Endothelial cell of umbilical vein (primary cell): ENCODE results near the gene FBXO38. TPM values are rescaled to one million over a fixed set of nuclear protein-coding genes. Genes with fewer than 3 reads are reported as not detected.

Experiments
- BruUV-seq: library from RNA; stranded (reverse); fragments of 400-500 nt; replicated peaks from 2 replicates; lab custom pipeline; 2021; lab: Mats Ljungman, UMichigan
- CTCF ChIA-PET: fragments of 300-600, 350-600 bp; sonication (Branson Sonifier 250); formaldehyde crosslinking; loops from one replicate; lab custom pipeline; 2021; ENCODE audit warnings: antibody characterized with exemption, inconsistent platforms; lab: Charles Lee
- POLR2A ChIA-PET: fragments of 300-600, 350-600 bp; sonication (Branson Sonifier 250); formaldehyde crosslinking; loops from one replicate; lab custom pipeline; 2021; ENCODE audit warnings: antibody characterized with exemption, inconsistent platforms; lab: Charles Lee
- DNase-seq: peaks from one replicate; pipeline ENCODE4 v3.0.0-alpha.2; 2011; ENCODE audit warnings: low read depth, low spot score
- FAIRE-seq: peaks from 2 replicates; lab custom pipeline; 2011; peaks lifted over from hg19 to GRCh38; lab: Jason Lieb, UNC
- H2AFZ ChIP-seq: 2 replicates; pipeline ENCODE4 v1.6.0; 2012; ENCODE audit warnings: low read depth, low read length, control low read depth, inconsistent platforms
- H3K27ac ChIP-seq: 2 replicates; pipeline ENCODE4 v1.5.1; 2011; ENCODE audit warnings: low read depth, mild to moderate bottlenecking, control low read depth, low read length, moderate library complexity; ENCODE audit not compliant: insufficient read depth
- H3K27me3 ChIP-seq, 2 experiments: 2 replicates each; pipeline versions ENCODE4 v1.6.0 to v1.6.1; 2011; ENCODE audit warnings: low read length in 2 of 2, mixed read lengths in 1 of 2; ENCODE audit not compliant: control insufficient read depth in 2 of 2, insufficient read depth in 2 of 2
- H3K36me3 ChIP-seq, 2 experiments: 2 replicates in 1 of 2; 3 replicates in 1 of 2; pipeline ENCODE4 v1.5.1; 2011; ENCODE audit warnings: low read length in 2 of 2, mild to moderate bottlenecking in 1 of 2, moderate library complexity in 1 of 2; ENCODE audit not compliant: control insufficient read depth in 2 of 2, insufficient read depth in 2 of 2; ENCODE audit errors: extremely low read depth in 1 of 2
- H3K4me1 ChIP-seq: 3 replicates; pipeline ENCODE4 v1.5.1; 2011; ENCODE audit warnings: mild to moderate bottlenecking, low read length; ENCODE audit not compliant: control insufficient read depth, insufficient read depth; ENCODE audit errors: extremely low read depth
- H3K4me2 ChIP-seq: 2 replicates; pipeline ENCODE4 v1.6.1; 2011; ENCODE audit warnings: low read length, control low read depth, mixed read lengths; ENCODE audit not compliant: insufficient read depth
- H3K4me3 ChIP-seq, 3 experiments: fragments of 200-600 bp in 1 of 3; sonication (generic), shearing (Covaris generic) in 1 of 3; replicated peaks in 1 of 3; 2 replicates each; pipeline ENCODE4 v1.5.1; 2011 to 2016; ENCODE audit warnings: control low read depth in 3 of 3, low read length in 3 of 3, mild to moderate bottlenecking in 2 of 3, inconsistent platforms in 1 of 3, low read depth in 1 of 3, moderate library complexity in 1 of 3; ENCODE audit not compliant: insufficient read depth in 1 of 3
- H3K79me2 ChIP-seq: 2 replicates; pipeline ENCODE4 v1.6.0; 2012; ENCODE audit warnings: low read length, inconsistent platforms; ENCODE audit not compliant: control insufficient read depth, insufficient read depth
- H3K9ac ChIP-seq: replicated peaks from 2 replicates; pipeline ENCODE3; 2011; ENCODE audit warnings: low read length, control low read depth; ENCODE audit not compliant: insufficient read depth; ENCODE audit errors: extremely low read depth
- H3K9me1 ChIP-seq: replicated peaks from 3 replicates; pipeline ENCODE4 v1.6.0; 2011; ENCODE audit warnings: mild to moderate bottlenecking, low read length; ENCODE audit not compliant: control insufficient read depth, insufficient read depth; ENCODE audit errors: extremely low read depth
- H3K9me3 ChIP-seq: replicated peaks from 2 replicates; pipeline ENCODE4 v1.5.1; 2012; ENCODE audit warnings: low read length, inconsistent platforms; ENCODE audit not compliant: control insufficient read depth, insufficient read depth
- H4K20me1 ChIP-seq: replicated peaks from 2 replicates; pipeline ENCODE3; 2011; ENCODE audit warnings: mild to moderate bottlenecking, low read length; ENCODE audit not compliant: control insufficient read depth, insufficient read depth; ENCODE audit errors: extremely low read depth
- EZH2 ChIP-seq: IDR thresholded peaks from 2 replicates; pipeline ENCODE4 v1.6.1; 2012; ENCODE audit warnings: borderline replicate concordance, low read depth, mild to moderate bottlenecking, moderate library complexity, low read length, inconsistent platforms; ENCODE audit not compliant: severe bottlenecking
- FOS ChIP-seq: IDR thresholded peaks from 2 replicates; pipeline ENCODE4 v1.6.1; 2011; ENCODE audit warnings: mild to moderate bottlenecking, low read length, moderate library complexity, borderline replicate concordance; ENCODE audit not compliant: insufficient read depth
- GATA2 ChIP-seq: IDR thresholded peaks from 2 replicates; pipeline ENCODE4 v1.7.0; 2011; ENCODE audit warnings: low read depth, mild to moderate bottlenecking, moderate library complexity, mixed read lengths, low read length; ENCODE audit not compliant: insufficient read length, insufficient read depth
- JUN ChIP-seq: IDR thresholded peaks from 2 replicates; pipeline ENCODE4 v1.6.1; 2011; ENCODE audit warnings: borderline replicate concordance, low read depth; ENCODE audit not compliant: insufficient read length, insufficient read depth
- dilution Hi-C: fragments of 300-500 bp; cut with MboI; formaldehyde crosslinking; loops from one replicate; pipeline ENCODE4 v1.15.0; 2019; ENCODE audit warnings: low sequenced_read_pairs; ENCODE audit not compliant: extremely low pct_ligation_motif_present
- intact Hi-C: fragments of 100-400 bp; cut with micrococcal nuclease; formaldehyde crosslinking; loops from one replicate; pipeline ENCODE4 v1.10.0; 2022
- polyA plus RNA-seq, 4 experiments: library from polyadenylated mRNA; depleted of rRNA in 3 of 4; stranded (reverse) in 3 of 4; unstranded in 1 of 4; fragments of >200 nt; gene quantifications; 2 replicates each; pipeline versions ENCODE4 v1.2.1 to v1.2.3, GENCODE V29; 2011 to 2012; ENCODE audit warnings: missing spikeins in 1 of 4
- total RNA-seq: library from RNA; stranded (reverse); gene quantifications from 2 replicates; pipeline ENCODE4 v1.2.3, GENCODE V29; 2021
- TF ChIP-seq, protein P1 (sequence below): IDR thresholded peaks from 2 replicates; pipeline ENCODE4 v1.6.1; 2011; ENCODE audit not compliant: insufficient read depth, insufficient read length

FBXO38 gene
- total and polyA plus RNA-seq, 2 donors (not counting 3 experiments of a cell fraction or from before 2014, with no cell fraction given), result 18.6 to 65.6 TPM

- H3K9me1 ChIP-seq, result no peaks in the 10 kb centered on the region
- no peak overlapping the region for H3K4me3 ChIP-seq
- no peak for DNase-seq
- H3K9me3 ChIP-seq, result no peaks in the 10 kb centered on the region
- H3K4me1 ChIP-seq, result no peaks in the 10 kb centered on the region
- no peaks in the 10 kb centered on the region for H4K20me1 ChIP-seq
- CTCF ChIA-PET, result interaction anchor here (1.4 kb wide), 1 partner anchor 38 kb away, joined by 4 read pairs; no protein-coding TSS in a partner anchor
- TF ChIP-seq EZH2 (no peak), JUN (no peak), GATA2 (no peak), FOS (no peak)
- TF ChIP-seq, protein P1, sequence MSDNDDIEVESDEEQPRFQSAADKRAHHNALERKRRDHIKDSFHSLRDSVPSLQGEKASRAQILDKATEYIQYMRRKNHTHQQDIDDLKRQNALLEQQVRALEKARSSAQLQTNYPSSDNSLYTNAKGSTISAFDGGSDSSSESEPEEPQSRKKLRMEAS, result no peak
- POLR2A ChIA-PET, result no interaction called here
- H3K27ac ChIP-seq, result no peak overlapping the region
- BruUV-seq, result no TSS peak
- intact Hi-C loops (no loop called here), dilution Hi-C loops (no loop called here)
- H3K4me2 ChIP-seq, result no peak overlapping the region
- no peak overlapping the region for H3K9ac ChIP-seq
- H3K79me2 ChIP-seq, result no peaks in the 10 kb centered on the region
- H3K36me3 ChIP-seq, result no peaks in the 10 kb centered on the region
- no peak for FAIRE-seq
- no peaks in the 10 kb centered on the region for H3K27me3 ChIP-seq
- no peak overlapping the region for H2AFZ ChIP-seq
Measured at GRCh38 chr5:148336704-148337435, 46.9 kb upstream of the FBXO38 start.
